Stimulated activated CD8-positive, alpha-beta memory T cell treated with anti-CD3 and anti-CD28 coated beads, Interleukin-12 subunit alpha, Interleukin-12 subunit beta, amount 100 ng/mL, for 4 hours (primary cell): Measurements from ENCODE around the gene SLC22A9.
"Not testable (repeated sequence)": the region's sequence is repeated elsewhere in the genome, so short reads cannot be mapped to it uniquely, and the experiment has no call there.

ENCODE experiments used
- DNase-seq: peaks from one replicate; pipeline ENCODE4 v3.0.0-alpha.2; 2020; ENCODE audit warnings: low read depth

The SLC22A9 gene

DNA sequence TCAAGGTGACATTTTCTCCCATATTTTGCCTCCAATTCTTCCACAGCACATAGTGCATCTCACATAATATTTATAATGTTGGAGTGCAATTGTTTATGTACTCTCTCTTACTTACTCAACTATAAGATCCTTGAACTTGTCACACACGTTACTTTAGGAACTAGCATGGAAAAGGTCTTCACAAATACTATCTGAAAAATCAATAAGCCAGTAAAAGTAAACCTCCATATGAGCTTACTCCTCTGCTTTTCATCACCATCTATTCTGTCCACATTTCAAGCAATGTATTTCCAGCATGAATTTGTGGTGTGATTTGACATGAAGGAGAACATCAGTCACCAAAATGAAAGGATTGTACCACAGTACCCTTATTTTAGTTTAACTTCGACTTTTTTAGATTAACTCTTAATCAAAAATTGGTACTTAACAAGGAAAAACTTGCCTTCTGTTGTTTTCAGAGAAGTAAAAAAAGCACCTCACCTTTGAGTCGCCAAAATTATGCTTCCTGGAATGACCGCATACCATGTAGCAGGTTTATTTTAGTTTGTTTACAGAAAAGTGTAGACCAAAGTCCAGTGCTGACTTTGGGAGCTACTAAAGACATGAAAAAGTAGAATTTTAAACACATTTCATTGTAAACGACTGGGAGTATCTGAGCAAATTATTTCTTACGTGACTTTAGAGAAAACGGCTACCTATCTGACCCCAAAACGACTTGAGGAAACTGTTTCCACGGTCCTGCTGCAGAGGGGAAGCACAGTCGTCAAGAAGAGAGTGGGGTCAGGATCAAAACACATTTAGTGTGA, at the start of gene SLC22A9:
TSS of gene SLC22A9 (plus strand) at position 621 of the 806 bp plus-strand sequence. CDS start 272 bp downstream, outside the sequence.
- no peak for DNase-seq

DNA sequence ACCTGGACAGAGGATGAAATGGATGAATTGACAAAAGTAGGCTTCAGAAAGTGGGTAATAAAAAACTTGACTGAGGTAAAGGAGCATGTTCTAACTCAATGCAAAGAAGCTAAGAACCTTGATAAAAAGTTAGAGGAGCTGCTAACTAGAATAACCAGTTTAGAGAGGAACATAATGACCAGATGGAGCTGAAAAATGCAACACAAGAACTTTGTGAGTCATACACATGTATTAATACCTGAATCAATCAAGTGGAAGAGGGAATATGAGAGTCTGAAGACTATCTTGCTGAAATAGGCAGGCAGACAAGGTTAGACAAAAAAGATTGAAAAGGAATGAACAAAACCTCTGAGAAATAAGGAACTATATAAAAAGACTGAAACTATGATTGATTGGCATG, 47.9 kb upstream of the SLC22A9 start:
- no peak for DNase-seq

GRCh38 chr11:63335089-63335488, 34.5 kb upstream of the SLC22A9 start:
- DNase-seq: not testable (repeated sequence)

DNA sequence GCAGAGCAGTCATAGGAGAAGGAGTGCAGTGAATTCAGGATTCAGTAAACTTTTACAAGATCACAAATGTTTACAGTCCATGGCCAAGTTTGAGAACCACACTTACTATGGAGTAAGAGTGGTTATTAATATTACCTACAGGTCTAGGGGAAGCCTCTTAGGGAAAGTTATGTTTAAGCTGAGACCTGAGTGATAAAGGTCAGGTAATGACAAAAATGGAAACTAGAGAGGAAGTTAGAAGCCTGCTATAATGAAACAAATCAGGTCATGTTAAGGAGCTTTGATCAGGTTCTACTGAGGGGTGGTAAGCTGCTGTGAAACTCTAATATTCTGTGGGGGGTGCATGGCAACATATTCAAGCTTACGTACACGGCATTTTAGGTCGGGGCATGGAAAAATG, 32.5 kb upstream of the SLC22A9 start:
- no peak for DNase-seq

DNA sequence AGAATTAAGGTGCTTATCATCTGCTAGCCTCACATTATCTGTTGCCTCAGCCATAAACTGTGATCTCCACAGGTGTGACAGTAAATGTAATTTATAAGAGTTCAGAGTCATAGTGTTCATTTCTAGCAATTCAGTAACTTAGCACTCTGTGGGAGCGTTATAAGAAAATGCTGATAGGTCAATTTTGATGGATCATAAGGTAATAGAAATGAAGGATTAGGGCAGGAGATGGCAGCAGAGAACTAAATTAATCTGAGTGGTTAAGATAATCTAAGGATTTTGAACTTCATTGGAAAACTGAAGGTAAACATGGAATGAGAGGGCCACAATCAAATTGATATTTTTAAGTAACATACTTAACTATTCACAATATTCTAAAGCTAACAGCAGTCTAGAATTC, 26.5 kb upstream of the SLC22A9 start:
- DNase-seq: no peak

GRCh38 chr11:63352144-63352543, 17.4 kb upstream of the SLC22A9 start:
- DNase-seq: no peak

DNA sequence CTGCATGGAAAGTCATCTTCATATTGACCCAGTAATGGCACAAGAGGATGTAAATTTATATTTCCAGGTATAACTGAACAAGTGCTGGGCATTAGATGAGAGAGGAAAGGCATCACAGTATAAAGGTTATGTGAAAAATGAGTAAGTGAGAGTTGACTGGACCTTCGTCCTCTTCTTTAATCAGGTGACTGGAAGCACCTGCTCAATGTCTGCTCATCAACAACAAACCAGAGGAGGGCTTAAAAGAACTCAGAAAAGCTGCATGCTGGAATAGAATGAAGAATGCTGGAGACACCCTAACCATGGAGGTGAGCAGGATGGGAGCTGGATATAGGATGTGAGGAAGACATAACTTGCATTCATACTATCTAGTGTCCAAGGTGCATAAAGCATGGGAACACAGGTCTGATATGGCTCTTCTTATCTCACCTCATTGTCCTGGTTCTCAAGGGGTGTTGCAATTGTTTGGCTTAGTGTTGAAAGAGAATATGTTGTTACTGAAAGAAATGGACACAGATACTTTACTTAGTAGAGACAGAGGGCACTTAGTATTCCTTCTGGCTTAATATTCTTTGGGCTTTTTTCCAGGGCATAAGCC, 7.3 kb upstream of the SLC22A9 start:
- no peak for DNase-seq

GRCh38 chr11:63369971-63370588, 495 bp downstream of the SLC22A9 start:
- DNase-seq: no peak

DNA sequence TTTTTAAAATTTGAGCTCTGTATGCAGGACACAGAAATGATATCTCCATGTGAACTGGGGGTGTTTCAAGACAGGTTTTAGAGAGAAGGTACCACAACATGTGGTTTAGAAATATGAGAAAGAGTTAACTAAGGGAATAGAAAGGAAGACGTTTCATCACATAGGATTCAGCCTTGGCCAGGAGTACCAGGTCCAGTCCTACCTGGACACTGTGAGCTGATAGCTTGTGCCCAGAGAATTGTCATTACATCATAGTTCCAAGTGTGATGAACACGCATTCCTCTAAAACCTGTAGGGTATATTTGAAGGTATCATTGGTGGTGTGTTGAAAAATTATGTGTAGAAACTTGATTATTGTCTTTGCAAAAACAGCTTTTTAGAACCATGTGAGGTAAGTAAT, 1.8 kb downstream of the SLC22A9 start:
- DNase-seq: no peak

- DNase-seq: no peak
Measured at GRCh38 chr11:63375434-63375833, 5.8 kb downstream of the SLC22A9 start.

DNA sequence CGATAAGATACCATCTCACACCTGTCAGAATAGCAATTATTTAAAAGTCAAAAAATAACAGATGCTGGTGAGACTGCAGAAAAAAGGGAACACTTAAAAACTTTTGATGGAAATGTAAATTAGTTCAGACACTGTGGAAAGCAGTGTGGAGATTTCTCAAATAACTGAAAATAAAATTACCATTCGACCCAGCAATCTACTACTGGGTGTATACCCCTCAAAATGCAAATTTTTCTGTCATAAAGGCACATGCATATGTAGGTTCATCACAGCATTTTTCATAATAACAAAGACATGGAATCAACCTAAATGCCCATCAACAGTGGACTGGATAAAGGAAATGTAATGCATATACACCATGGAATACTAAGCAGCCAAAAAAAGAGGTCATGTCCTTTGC, 10.5 kb downstream of the SLC22A9 start:
- no peak for DNase-seq

GRCh38 chr11:63395697-63396096, 26.1 kb downstream of the SLC22A9 start:
- DNase-seq: no peak

DNA sequence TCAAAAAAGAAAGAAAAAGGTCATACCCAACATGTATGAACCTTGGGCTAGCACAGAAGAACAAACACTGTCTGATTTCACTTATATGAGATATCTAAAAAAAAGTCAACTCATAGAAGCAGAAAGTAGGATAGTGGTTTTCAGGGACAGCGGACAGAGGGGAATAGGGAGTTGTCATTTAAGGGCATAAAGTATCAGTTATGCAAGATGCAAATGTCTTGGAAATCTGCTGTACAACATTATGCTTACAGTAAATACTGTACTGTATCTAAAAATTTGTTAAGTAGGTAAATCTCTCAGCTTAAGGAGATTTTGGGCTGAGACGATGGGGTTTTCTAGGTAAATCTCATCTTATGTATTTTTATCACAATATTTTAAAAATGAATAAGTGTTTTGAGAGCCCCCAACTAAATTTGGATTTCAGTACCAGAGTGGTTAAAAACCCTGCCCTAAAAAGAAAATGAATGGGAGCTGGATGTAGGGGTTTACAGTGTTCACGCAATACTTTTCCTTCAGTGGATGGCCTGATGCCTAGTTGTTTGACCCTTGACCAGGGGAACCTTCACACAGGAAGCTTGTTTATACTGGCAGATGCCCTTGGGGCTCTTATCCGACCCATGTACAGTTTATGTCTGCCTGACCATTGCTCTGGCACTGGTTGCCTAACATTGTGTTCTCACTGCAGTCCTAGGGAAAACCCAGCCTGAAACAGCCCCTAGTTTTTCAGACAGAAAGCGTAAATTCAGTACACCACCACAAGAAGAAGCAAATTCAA, 34.8 kb downstream of the SLC22A9 start:
- no peak for DNase-seq

- DNase-seq: no peak
Measured at GRCh38 chr11:63405114-63405513, 35.5 kb downstream of the SLC22A9 start.

DNA sequence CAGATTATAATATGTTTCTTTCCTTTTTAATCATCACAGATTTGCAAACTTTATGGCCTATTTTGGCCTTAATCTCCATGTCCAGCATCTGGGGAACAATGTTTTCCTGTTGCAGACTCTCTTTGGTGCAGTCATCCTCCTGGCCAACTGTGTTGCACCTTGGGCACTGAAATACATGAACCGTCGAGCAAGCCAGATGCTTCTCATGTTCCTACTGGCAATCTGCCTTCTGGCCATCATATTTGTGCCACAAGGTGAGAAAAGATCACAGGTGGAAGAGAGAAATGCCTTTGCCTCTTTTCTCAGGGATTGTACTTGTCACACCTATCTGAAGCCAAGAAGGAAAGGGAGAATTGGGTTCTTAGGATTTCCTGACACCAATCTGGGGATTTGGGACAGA, 36.9 kb downstream of the SLC22A9 start:
- no peak for DNase-seq

- no peak for DNase-seq
Measured at GRCh38 chr11:63417174-63417852, 47.7 kb downstream of the SLC22A9 start.

GRCh38 chr11:63427971-63428508, 58.5 kb downstream of the SLC22A9 start:
- DNase-seq: no peak

GRCh38 chr11:63430731-63431130, 61.1 kb downstream of the SLC22A9 start:
- DNase-seq: not testable (repeated sequence)

DNA sequence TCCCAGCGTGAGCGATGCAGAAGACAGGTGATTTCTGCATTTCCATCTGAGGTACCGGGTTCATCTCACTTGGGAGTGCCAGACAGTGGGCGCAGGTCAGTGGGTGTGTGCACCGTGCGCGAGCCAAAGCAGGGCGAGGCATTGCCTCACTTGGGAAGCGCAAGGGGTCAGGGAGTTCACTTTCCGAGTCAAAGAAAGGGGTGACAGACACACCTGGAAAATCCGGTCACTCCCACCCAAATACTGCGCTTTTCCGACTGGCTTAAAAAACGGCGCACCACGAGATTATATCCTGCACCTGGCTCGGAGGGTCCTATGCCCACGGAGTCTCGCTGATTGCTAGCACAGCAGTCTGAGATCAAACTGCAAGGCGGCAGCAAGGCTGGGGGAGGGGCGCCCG, 65.8 kb downstream of the SLC22A9 start:
- DNase-seq: not testable (repeated sequence)

GRCh38 chr11:63435831-63436230, 66.2 kb downstream of the SLC22A9 start:
- DNase-seq: not testable (repeated sequence)

GRCh38 chr11:63443714-63444113, 74.1 kb downstream of the SLC22A9 start:
- no peak for DNase-seq

DNA sequence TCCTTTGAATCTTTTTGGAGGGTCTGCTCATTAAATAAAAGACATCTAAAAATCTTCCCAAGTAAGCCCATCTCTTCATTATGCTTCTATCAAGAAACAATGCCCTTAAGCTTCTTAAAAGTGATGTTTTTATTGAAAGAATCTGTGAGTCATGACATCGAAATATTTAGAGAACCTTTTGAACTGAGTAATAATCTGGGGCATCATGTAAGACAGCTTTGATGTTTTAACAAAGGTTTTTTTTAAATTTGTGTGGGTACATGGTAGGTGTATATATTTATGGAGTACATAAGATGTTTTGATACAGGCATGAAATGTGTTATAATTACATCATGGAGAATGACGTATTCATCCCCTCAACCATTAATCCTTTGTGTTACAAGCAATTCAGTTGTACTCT, 74.6 kb downstream of the SLC22A9 start:
- no peak for DNase-seq
